ENCODE measurements around the gene DDX59. TPM values are rescaled to one million over a fixed set of nuclear protein-coding genes. Genes with fewer than 3 reads are reported as not detected.

The DDX59 gene
- total RNA-seq, 4 donors from 2014 or later: 28.0 to 37.3 (median 28.3) TPM

DNA sequence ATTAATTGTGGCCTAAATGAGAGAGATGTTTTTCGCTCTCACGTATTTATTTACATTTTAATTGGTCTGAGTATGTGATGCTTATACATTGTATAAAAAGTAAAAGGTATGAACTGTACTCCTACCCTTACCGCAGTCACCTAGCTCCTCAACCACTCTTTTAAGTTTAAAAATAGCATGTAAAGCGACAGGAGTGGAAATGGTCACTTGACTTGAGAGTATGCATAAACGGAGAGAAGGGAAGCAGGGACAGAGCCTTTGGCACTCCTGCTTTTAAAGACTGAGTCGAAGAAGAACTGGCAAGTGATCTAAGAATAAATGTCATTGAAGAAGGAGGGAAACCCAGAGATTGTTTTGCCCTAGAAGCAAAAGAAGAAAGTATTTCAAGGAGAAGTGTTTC is 11.5 kb upstream of the DDX59 start:
- Histone ChIP-seq H3K27me3 (no peaks in the 10 kb centered on the region), H3K9me3 (no peaks in the 10 kb centered on the region), H3K4me1 (no peaks in the 10 kb centered on the region), H3K27ac (no peak overlapping the region), H3K4me3 (no peak overlapping the region), H3K36me3 (no peaks in the 10 kb centered on the region)
- DNase-seq (ENCODE audit: low spot score in 2 of 2): no peak
- no peak for TF ChIP-seq CTCF (IDR thresholded peaks at IDR 0.05)
- no peak for TF ChIP-seq POLR2A (IDR thresholded peaks at IDR 0.05)
- TF ChIP-seq POLR2AphosphoS5 (IDR thresholded peaks at IDR 0.05): no peak
- no peak for TF ChIP-seq EP300 (IDR thresholded peaks at IDR 0.05)
- 82% methylated on average over 6 of the region's 6 CpGs for WGBS

DNA sequence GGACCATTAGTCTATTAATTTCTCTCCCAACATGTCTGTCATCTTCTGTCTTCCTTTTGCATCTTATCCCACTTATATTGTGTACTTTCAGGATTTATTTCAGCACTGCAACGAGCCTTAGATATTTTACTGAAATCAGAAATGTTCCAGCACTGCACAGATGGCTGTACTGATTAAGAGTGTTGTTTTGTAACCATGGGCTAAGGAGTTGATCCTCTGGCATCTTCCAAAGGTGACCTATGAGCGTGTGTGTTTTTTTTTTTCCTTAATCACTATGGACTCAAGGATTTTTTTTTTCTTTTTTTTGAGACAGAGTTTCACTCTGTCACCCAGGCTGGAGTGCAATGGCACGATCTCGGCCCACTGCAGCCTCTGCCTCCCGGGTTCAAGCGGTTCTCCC is 7.1 kb upstream of the DDX59 start:
- Histone ChIP-seq H3K36me3 (no peaks in the 10 kb centered on the region), H3K4me1 (no peaks in the 10 kb centered on the region), H3K27ac (no peak overlapping the region), H3K27me3 (no peaks in the 10 kb centered on the region), H3K4me3 (no peak overlapping the region), H3K9me3 (no peaks in the 10 kb centered on the region)
- DNase-seq (ENCODE audit: low spot score in 2 of 2): no peak
- TF ChIP-seq POLR2AphosphoS5 (IDR thresholded peaks at IDR 0.05) (no peak), CTCF (IDR thresholded peaks at IDR 0.05) (no peak), POLR2A (IDR thresholded peaks at IDR 0.05) (no peak), EP300 (IDR thresholded peaks at IDR 0.05) (no peak)
- 91% methylated on average over 6 of the region's 6 CpGs for WGBS

DNA sequence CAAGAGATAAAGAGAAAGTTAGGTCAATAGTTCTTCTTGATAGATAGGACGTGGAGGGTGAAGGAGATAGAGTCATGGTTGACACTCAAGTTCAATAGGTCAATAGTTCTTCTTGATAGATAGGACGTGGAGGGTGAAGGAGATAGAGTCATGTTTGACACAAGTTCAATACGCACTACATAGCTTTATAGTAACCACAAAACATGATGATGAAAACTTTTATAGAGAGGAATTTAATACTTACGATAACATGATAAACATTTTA is 5.8 kb upstream of the DDX59 start:
- Histone ChIP-seq H3K27me3 (no peaks in the 10 kb centered on the region), H3K36me3 (no peaks in the 10 kb centered on the region), H3K4me1 (peaks cover 10% of the 10 kb centered on the region), H3K27ac (no peak overlapping the region), H3K9me3 (no peaks in the 10 kb centered on the region), H3K4me3 (no peak overlapping the region)
- TF ChIP-seq POLR2AphosphoS5 (IDR thresholded peaks at IDR 0.05): no peak
- no peak for TF ChIP-seq CTCF (IDR thresholded peaks at IDR 0.05)
- TF ChIP-seq POLR2A (IDR thresholded peaks at IDR 0.05): no peak
- no peak for TF ChIP-seq EP300 (IDR thresholded peaks at IDR 0.05)
- DNase-seq (ENCODE audit: low spot score in 2 of 2): no peak
- WGBS: 90% methylated on average over 4 of the region's 4 CpGs

- Histone ChIP-seq H3K27ac (peak overlapping the region; percentile 15), H3K36me3 (no peaks in the 10 kb centered on the region), H3K9me3 (no peaks in the 10 kb centered on the region), H3K4me3 (no peak overlapping the region), H3K4me1 (peaks cover 14% of the 10 kb centered on the region), H3K27me3 (no peaks in the 10 kb centered on the region)
- 86% methylated on average over 5 of the region's 5 CpGs for WGBS
- no peak for DNase-seq (ENCODE audit: low spot score in 2 of 2)
- TF ChIP-seq POLR2AphosphoS5 (IDR thresholded peaks at IDR 0.05): no peak
- no peak for TF ChIP-seq POLR2A (IDR thresholded peaks at IDR 0.05)
- no peak for TF ChIP-seq EP300 (IDR thresholded peaks at IDR 0.05)
- TF ChIP-seq CTCF (IDR thresholded peaks at IDR 0.05): no peak
Observed at GRCh38 chr1:200674838-200675587, 5.3 kb upstream of the DDX59 start.

DNA sequence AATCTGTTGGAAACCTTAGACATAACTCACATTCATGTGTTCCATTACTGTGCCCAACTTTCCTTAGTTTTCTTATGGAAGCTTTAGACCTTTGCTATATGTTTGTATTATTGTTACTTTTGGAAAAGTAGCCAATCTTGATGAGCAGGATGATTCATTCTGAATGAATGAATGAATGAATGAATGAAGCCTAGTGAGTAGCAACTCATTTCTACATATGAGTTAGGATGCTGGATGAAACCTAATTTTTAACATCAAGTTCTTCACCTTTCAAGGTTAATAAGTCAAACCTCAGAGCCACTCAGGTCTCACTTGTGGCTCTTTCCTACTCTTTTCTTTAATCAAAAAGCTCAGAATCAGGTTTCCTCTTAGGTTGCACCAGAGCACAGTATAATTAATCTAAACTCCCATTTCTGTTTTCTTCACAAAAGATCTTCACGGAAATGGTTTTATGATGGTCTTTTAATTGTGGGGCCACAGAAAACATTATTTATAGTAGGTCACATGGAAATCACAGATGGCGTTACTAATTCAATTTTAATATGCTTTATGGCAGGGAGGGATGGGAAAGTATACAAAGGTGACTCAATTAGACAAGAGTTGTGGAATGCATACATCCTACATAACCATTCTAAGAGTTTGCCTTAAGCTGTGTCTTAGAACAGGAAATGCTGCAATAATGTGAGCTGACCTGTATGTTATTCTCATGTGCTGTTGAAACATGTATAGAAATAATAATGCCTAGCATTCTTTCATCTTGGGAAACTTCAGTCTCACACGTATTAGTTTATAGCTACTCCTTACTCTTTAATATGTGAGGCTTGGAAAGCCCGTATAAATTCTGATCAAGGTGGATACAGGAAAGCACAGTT is 4.5 kb upstream of the DDX59 start:
- WGBS: 55% methylated on average over 4 of the region's 4 CpGs
- TF ChIP-seq POLR2AphosphoS5 (IDR thresholded peaks at IDR 0.05) (no peak), POLR2A (IDR thresholded peaks at IDR 0.05) (no peak), EP300 (IDR thresholded peaks at IDR 0.05) (no peak), CTCF (IDR thresholded peaks at IDR 0.05) (no peak)

More for the DNA sequence above, 4.5 kb upstream of the DDX59 start:
- Histone ChIP-seq H3K4me1 (peaks cover 14% of the 10 kb centered on the region), H3K9me3 (no peaks in the 10 kb centered on the region), H3K27ac (peak overlapping the region; percentile 15), H3K36me3 (no peaks in the 10 kb centered on the region), H3K27me3 (no peaks in the 10 kb centered on the region), H3K4me3 (no peak overlapping the region)
- no peak for DNase-seq (ENCODE audit: low spot score in 2 of 2)

Measured in suprapubic skin (tissue), 4 donors.